Globus pallidus (tissue), 1 donor: ENCODE measurements around the gene ZSCAN20.

Source experiments
- DNase-seq: peaks from one replicate; pipeline ENCODE4 v3.0.0-alpha.2; 2015; ENCODE audit warnings: low spot score

The ZSCAN20 gene

GRCh38 chr1:33535334-33535733, 62.9 kb downstream of the ZSCAN20 start:
- DNase-seq, result no peak

GRCh38 chr1:33537885-33538284, 65.4 kb downstream of the ZSCAN20 start:
- DNase-seq, result no peak

- DNase-seq, result no peak
Measured at GRCh38 chr1:33541966-33542365, 69.5 kb downstream of the ZSCAN20 start.
